Astrocyte (in vitro differentiated cells and primary cell): Measurements from ENCODE around the gene PSORS1C1. TPM values are rescaled to one million over a fixed set of nuclear protein-coding genes. Genes with fewer than 3 reads are reported as not detected.

Experiments
- DNase-seq: peaks from one replicate; pipeline ENCODE4 v3.0.0-alpha.2; 2010; ENCODE audit warnings: low read depth
- FAIRE-seq: peaks from 2 replicates; lab custom pipeline; 2011; peaks lifted over from hg19 to GRCh38; lab: Jason Lieb, UNC
- H2AFZ ChIP-seq: 2 replicates; pipeline ENCODE4 v1.6.0; 2012; ENCODE audit warnings: low read depth, low read length, inconsistent platforms
- H3K27ac ChIP-seq: 2 replicates; pipeline ENCODE4 v1.5.1; 2011; ENCODE audit warnings: low read depth, low read length, inconsistent platforms
- H3K27me3 ChIP-seq: 2 replicates; pipeline ENCODE4 v1.6.0; 2011; ENCODE audit warnings: low read length, inconsistent platforms; ENCODE audit not compliant: insufficient read depth
- H3K36me3 ChIP-seq: 2 replicates; pipeline ENCODE4 v1.5.1; 2011; ENCODE audit warnings: low read length, inconsistent platforms; ENCODE audit not compliant: insufficient read depth
- H3K4me1 ChIP-seq: 2 replicates; pipeline ENCODE4 v1.5.1; 2011; ENCODE audit warnings: low read length, inconsistent platforms; ENCODE audit not compliant: insufficient read depth
- H3K4me2 ChIP-seq: 2 replicates; pipeline ENCODE4 v1.6.0; 2012; ENCODE audit warnings: low read length, inconsistent platforms
- H3K4me3 ChIP-seq: 2 replicates; pipeline ENCODE4 v1.5.1; 2011; ENCODE audit warnings: low read depth, mild to moderate bottlenecking, low read length, inconsistent platforms; ENCODE audit not compliant: insufficient read depth
- H3K79me2 ChIP-seq: 2 replicates; pipeline ENCODE4 v1.6.0; 2012; ENCODE audit warnings: mild to moderate bottlenecking, low read length, inconsistent platforms; ENCODE audit not compliant: insufficient read depth
- H3K9ac ChIP-seq: 2 replicates; pipeline ENCODE4 v1.6.0; 2012; ENCODE audit warnings: mild to moderate bottlenecking, low read length, inconsistent platforms
- H3K9me3 ChIP-seq: 2 replicates; pipeline ENCODE4 v1.5.1; 2012; ENCODE audit warnings: low read depth, mild to moderate bottlenecking, low read length, inconsistent platforms; ENCODE audit not compliant: insufficient read depth
- H4K20me1 ChIP-seq: 2 replicates; pipeline ENCODE4 v1.6.0; 2012; ENCODE audit warnings: low read length, inconsistent platforms; ENCODE audit not compliant: insufficient read depth
- H3K27ac Mint-ChIP-seq: one replicate; pipeline ENCODE4 v1.8.0; 2021; ENCODE audit warnings: mild to moderate bottlenecking, mixed read lengths; ENCODE audit not compliant: unreplicated experiment
- H3K27me3 Mint-ChIP-seq: one replicate; pipeline ENCODE4 v1.8.0; 2021; ENCODE audit warnings: low read depth, mixed read lengths; ENCODE audit not compliant: unreplicated experiment
- H3K36me3 Mint-ChIP-seq: one replicate; pipeline ENCODE4 v1.8.0; 2021; ENCODE audit warnings: low read depth, mixed read lengths; ENCODE audit not compliant: unreplicated experiment
- H3K4me1 Mint-ChIP-seq: one replicate; pipeline ENCODE4 v1.8.0; 2021; ENCODE audit warnings: low read depth, mixed read lengths; ENCODE audit not compliant: unreplicated experiment
- H3K4me3 Mint-ChIP-seq: one replicate; pipeline ENCODE4 v1.8.0; 2021; ENCODE audit warnings: mild to moderate bottlenecking, moderate library complexity, mixed read lengths; ENCODE audit not compliant: unreplicated experiment
- H3K9me3 Mint-ChIP-seq: one replicate; pipeline ENCODE4 v1.8.0; 2021; ENCODE audit warnings: mild to moderate bottlenecking, mixed read lengths; ENCODE audit not compliant: unreplicated experiment
- CTCF ChIP-seq: IDR thresholded peaks from 2 replicates; pipeline ENCODE4 v1.5.1; 2011; ENCODE audit warnings: low read depth, mild to moderate bottlenecking, inconsistent platforms, low read length, moderate library complexity; ENCODE audit not compliant: insufficient read depth
- EZH2 ChIP-seq: IDR thresholded peaks from 2 replicates; pipeline ENCODE4 v1.6.1; 2012; ENCODE audit warnings: mild to moderate bottlenecking, low read length, inconsistent platforms; ENCODE audit not compliant: insufficient read depth
- total RNA-seq: library from RNA; stranded (reverse); gene quantifications from 2 replicates; pipeline ENCODE4 v1.2.1, GENCODE V29; 2021

The PSORS1C1 gene
- total RNA-seq, 1 donor from 2014 or later, result 9.2 TPM

DNA sequence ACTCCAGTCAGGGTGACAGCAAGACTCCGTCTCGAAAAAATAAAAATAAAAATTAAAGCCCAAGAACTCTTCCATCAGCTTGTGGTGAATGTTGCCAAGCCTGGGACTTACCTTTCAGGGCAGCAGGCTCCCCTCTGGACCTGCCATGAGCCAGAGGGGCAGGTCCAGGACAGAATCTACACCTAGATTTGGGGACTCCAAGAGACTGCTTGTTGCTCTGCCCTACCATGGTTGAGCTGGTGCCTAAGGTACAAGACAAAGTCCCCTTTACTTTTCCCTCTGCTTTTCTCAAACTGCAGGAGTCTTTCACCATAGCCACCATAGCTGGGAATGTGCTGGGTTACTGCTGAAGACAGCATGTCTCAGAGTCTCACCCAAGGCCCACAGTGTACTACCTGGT, 11.5 kb upstream of the PSORS1C1 start:
- Histone ChIP-seq H3K79me2 (no peaks in the 10 kb centered on the region), H3K9ac (no peak overlapping the region), H3K4me2 (no peak overlapping the region), H4K20me1 (no peaks in the 10 kb centered on the region), H2AFZ (no peak overlapping the region), H3K27ac (no peak overlapping the region), H3K36me3 (no peaks in the 10 kb centered on the region), H3K4me1 (no peaks in the 10 kb centered on the region), H3K9me3 (no peaks in the 10 kb centered on the region), H3K4me3 (no peak overlapping the region), H3K27me3 (no peaks in the 10 kb centered on the region)
- Mint-ChIP-seq H3K4me3 (no peak overlapping the region), H3K9me3 (no peaks in the 10 kb centered on the region), H3K36me3 (no peaks in the 10 kb centered on the region), H3K27ac (no peak overlapping the region), H3K27me3 (peaks cover 3% of the 10 kb centered on the region), H3K4me1 (peaks cover 3% of the 10 kb centered on the region)
- no peak for FAIRE-seq
- no peak for DNase-seq
- TF ChIP-seq CTCF (no peak), EZH2 (no peak)

- H3K27me3 ChIP-seq, result peaks cover 18% of the 10 kb centered on the region
- TF ChIP-seq EZH2, result no peak
- H3K36me3 ChIP-seq, result no peaks in the 10 kb centered on the region
- no peak overlapping the region for H2AFZ ChIP-seq
- H3K79me2 ChIP-seq, result no peaks in the 10 kb centered on the region
- FAIRE-seq (no peak), DNase-seq (no peak)
- Mint-ChIP-seq H3K27ac (no peak overlapping the region), H3K27me3 (peaks cover 3% of the 10 kb centered on the region), H3K4me1 (peaks cover 14% of the 10 kb centered on the region), H3K9me3 (no peaks in the 10 kb centered on the region), H3K36me3 (no peaks in the 10 kb centered on the region), H3K4me3 (no peak overlapping the region)
- no peak overlapping the region for H3K4me3 ChIP-seq
- no peaks in the 10 kb centered on the region for H3K9me3 ChIP-seq
- no peaks in the 10 kb centered on the region for H3K4me1 ChIP-seq
- no peak overlapping the region for H3K9ac ChIP-seq
- no peaks in the 10 kb centered on the region for H4K20me1 ChIP-seq
- H3K27ac ChIP-seq, result no peak overlapping the region
- H3K4me2 ChIP-seq, result no peak overlapping the region
These were observed 7.5 kb upstream of the PSORS1C1 start for GRCh38 chr6:31107052-31107451.

- H3K36me3 Mint-ChIP-seq, result no peaks in the 10 kb centered on the region
- Histone ChIP-seq H4K20me1 (no peaks in the 10 kb centered on the region), H3K27ac (no peak overlapping the region), H2AFZ (no peak overlapping the region), H3K36me3 (no peaks in the 10 kb centered on the region), H3K79me2 (peaks cover 11% of the 10 kb centered on the region), H3K27me3 (peaks cover 18% of the 10 kb centered on the region), H3K9me3 (no peaks in the 10 kb centered on the region), H3K4me2 (no peak overlapping the region), H3K4me1 (peaks cover 24% of the 10 kb centered on the region), H3K9ac (no peak overlapping the region), H3K4me3 (no peak overlapping the region)
- no peak overlapping the region for H3K27ac Mint-ChIP-seq
- DNase-seq, result no peak
- peaks cover 2% of the 10 kb centered on the region for H3K27me3 Mint-ChIP-seq
- H3K9me3 Mint-ChIP-seq, result no peaks in the 10 kb centered on the region
- H3K4me1 Mint-ChIP-seq, result peaks cover 40% of the 10 kb centered on the region
- TF ChIP-seq CTCF (no peak), EZH2 (no peak)
- H3K4me3 Mint-ChIP-seq, result no peak overlapping the region
- no peak for FAIRE-seq
These were observed 3.6 kb upstream of the PSORS1C1 start for GRCh38 chr6:31110825-31111582.
